GM12875 (cell line): ENCODE results near the gene DDX54.

ENCODE experiments used
- H3K4me3 ChIP-seq: one replicate; pipeline ENCODE4 v1.5.1; 2011; ENCODE audit warnings: low read depth, low read length, control low read depth
- TF ChIP-seq, protein P1 (sequence below): IDR thresholded peaks from 2 replicates; pipeline ENCODE4 v1.5.1; 2011; ENCODE audit warnings: low read depth, mild to moderate bottlenecking, control low read depth, inconsistent platforms, low read length, moderate library complexity, borderline replicate concordance; ENCODE audit not compliant: insufficient read depth

DDX54 gene

DNA sequence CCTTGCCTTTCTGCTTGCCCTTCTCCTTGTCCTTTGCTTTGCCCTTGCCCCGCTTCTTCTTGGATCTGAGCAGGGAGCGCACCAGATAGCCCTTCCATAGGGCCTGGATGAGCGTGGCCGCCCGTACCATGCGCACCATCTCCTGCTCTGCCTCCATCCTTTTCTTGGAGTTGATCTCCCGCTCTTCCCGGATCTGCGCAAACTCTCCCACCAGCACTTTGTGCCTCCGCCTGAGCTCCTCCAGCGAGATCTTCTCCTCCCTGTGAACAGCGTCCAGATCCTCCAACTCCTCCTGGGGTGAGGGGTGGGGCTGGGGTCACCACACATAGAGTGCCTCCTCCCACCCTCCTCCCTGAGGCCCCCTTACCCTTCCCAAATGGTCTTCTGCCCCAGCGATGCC is 10.3 kb upstream of the DDX54 start:
- no peak overlapping the region for H3K4me3 ChIP-seq
- TF ChIP-seq, protein P1, sequence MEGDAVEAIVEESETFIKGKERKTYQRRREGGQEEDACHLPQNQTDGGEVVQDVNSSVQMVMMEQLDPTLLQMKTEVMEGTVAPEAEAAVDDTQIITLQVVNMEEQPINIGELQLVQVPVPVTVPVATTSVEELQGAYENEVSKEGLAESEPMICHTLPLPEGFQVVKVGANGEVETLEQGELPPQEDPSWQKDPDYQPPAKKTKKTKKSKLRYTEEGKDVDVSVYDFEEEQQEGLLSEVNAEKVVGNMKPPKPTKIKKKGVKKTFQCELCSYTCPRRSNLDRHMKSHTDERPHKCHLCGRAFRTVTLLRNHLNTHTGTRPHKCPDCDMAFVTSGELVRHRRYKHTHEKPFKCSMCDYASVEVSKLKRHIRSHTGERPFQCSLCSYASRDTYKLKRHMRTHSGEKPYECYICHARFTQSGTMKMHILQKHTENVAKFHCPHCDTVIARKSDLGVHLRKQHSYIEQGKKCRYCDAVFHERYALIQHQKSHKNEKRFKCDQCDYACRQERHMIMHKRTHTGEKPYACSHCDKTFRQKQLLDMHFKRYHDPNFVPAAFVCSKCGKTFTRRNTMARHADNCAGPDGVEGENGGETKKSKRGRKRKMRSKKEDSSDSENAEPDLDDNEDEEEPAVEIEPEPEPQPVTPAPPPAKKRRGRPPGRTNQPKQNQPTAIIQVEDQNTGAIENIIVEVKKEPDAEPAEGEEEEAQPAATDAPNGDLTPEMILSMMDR: no peak

- H3K4me3 ChIP-seq: no peak overlapping the region
- TF ChIP-seq, protein P1: no peak
These were observed 9.7 kb upstream of the DDX54 start for GRCh38 chr12:113194971-113195391.

GRCh38 chr12:113191227-113191626 is 5.9 kb upstream of the DDX54 start:
- H3K4me3 ChIP-seq: no peak overlapping the region

GRCh38 chr12:113190761-113191160 is 5.5 kb upstream of the DDX54 start:
- TF ChIP-seq, protein P1: no peak

More at GRCh38 chr12:113191227-113191626, 5.9 kb upstream of the DDX54 start:
- TF ChIP-seq, protein P1: no peak

DNA sequence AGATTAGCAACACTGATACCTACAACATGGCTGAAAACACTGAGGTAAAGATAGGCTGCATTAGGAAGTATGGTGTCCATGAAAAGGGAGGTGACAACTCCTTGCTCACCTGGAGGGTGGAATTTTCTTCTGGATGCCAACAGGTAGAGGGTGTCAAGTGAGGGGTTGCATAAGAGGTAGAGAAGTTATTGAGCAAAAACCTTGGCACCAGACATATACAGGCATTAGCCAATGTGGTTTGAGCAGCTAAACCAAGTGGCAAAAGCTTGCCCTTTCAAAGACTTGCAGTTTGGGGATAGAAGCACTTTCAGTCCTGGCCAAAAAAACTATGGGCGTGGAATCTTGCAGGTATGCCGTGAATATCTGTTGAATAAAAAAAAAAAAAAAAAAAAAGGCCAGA is 4.1 kb upstream of the DDX54 start:
- no peak overlapping the region for H3K4me3 ChIP-seq
- TF ChIP-seq, protein P1: no peak

More at GRCh38 chr12:113190761-113191160, 5.5 kb upstream of the DDX54 start:
- H3K4me3 ChIP-seq: no peak overlapping the region

GRCh38 chr12:113186666-113187325 is 1.5 kb upstream of the DDX54 start:
- TF ChIP-seq, protein P1: no peak
- H3K4me3 ChIP-seq: peak overlapping the region; percentile 96

DNA sequence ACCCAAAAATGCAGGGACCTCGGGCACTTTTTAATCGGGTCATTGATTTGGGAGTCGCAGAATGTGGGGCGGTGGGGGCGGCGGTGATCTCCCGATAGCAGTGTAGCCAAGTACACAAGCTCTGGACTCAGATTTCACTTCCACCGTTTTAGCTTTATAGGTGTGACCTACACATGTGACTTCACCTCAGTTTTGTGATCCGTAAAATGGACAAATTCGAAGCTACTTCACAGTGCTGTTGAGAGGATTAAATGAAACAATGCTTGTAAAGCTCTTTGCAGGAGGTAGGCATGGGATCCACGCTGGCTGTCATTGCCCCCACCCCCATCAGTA is 721 bp upstream of the DDX54 start:
- peak overlapping the region; percentile 96 for H3K4me3 ChIP-seq
- TF ChIP-seq, protein P1: no peak
